ENCODE data around the gene SERPINA4.
"Not testable (repeated sequence)": the region's sequence is repeated elsewhere in the genome, so short reads cannot be mapped to it uniquely, and the experiment has no call there.

Gene SERPINA4

DNA sequence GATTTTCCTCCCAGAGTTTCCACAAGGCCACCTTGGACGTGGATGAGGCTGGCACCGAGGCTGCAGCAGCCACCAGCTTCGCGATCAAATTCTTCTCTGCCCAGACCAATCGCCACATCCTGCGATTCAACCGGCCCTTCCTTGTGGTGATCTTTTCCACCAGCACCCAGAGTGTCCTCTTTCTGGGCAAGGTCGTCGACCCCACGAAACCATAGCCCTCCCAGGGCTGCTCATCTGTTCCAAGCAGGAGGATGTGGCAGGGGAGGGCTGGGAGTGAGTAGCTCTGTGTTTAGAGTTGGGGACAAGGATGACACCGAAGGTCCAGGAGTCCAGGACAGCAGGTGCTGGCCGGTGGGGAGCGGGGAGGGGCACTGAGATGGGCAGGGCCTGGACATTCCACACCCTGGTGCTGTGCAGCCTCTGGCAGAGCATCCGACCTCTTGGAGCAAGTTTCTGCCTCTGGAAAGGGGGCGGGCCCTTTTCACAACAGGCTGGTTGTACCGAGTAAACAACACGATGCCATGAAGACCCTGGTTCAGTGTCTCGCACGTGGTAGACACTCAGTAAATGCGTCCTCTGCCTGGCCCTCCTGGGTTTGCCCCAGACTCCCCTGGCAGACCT lies 8.2 kb downstream of the SERPINA4 start:
- no peak for DNase-seq (ENCODE audit: low read depth)

DNA sequence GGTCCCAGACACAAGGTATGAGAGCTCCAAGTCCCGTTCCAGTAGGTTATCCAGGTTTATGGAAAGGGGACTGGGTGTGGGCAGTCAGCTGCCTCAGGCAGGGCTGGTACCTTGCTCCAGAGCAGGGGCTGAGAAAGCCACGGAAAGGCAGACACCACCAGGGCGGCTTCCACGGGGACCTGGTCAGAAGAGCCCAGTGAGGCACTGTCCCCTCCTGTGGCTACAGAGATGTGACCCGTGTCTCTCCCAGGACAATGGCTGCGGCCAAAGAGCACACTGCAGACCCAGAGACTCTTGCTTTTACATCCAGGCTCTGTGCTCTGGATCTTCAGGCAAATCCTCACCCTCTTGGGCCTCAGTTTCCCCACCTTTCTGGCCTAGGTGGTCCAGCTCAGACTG lies 8.8 kb downstream of the SERPINA4 start:
- no peak for DNase-seq (ENCODE audit: low read depth)

DNA sequence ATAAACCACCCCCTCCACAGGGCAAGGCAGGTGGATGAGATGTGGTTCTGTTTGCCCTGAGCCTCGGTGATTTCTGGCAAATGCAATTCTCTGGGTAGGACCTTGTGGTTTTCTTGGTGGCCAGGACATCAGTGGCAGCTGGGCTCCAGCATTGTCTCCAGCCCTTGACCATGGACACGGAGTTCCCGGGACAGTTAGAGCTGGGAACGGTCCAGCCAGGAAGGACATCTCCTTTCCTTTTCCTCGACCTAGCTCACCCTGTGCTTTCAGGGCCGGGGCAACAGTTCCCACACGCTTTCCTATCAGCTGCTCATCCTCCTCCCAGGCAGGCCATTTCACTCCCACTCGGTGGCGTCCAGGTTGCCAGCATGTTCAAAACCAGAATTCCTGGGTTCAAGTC lies 9.2 kb downstream of the SERPINA4 start:
- no peak for DNase-seq (ENCODE audit: low read depth)

DNA sequence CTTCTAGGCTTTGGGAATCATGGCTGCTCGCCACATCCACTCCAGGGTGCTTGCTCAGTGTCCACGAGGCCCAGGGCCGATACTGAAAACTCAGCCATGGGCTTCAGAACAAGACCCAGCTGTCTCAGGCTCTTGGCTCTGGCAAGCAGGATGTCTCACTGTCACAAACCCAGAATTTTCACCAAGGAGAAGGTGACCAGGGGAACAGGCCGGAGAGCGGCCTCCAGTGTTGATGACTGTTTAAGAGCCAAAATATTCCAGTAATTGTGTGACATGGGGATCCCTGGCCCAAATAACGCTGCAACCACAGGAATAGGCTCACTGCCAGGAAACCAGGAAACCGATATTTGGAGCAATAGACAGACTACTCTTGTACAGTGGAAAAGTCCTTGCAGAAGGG lies 10.2 kb downstream of the SERPINA4 start:
- peak; percentile 10 for DNase-seq (ENCODE audit: low read depth)

DNA sequence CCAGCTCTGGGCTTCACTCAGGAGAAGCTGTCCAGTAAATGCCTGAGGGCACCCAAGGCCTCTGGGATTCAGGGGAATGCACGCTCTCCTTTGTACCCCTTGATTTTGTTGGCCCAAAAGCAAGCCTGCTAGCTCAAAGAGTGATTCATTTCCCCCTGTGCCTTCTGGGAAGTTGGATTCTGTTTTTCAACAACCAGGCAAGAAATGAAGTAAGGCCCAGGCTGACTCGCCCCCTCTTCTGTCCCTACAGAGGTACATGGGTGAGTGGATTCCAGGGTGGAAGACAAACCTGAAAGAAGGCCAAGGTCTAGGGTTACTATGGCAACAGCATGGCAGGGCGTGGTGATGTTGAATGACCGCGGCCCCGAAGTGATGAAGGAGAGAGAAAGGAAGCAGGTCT lies 10.7 kb downstream of the SERPINA4 start:
- peak; percentile 67 for DNase-seq (ENCODE audit: low read depth)

DNA sequence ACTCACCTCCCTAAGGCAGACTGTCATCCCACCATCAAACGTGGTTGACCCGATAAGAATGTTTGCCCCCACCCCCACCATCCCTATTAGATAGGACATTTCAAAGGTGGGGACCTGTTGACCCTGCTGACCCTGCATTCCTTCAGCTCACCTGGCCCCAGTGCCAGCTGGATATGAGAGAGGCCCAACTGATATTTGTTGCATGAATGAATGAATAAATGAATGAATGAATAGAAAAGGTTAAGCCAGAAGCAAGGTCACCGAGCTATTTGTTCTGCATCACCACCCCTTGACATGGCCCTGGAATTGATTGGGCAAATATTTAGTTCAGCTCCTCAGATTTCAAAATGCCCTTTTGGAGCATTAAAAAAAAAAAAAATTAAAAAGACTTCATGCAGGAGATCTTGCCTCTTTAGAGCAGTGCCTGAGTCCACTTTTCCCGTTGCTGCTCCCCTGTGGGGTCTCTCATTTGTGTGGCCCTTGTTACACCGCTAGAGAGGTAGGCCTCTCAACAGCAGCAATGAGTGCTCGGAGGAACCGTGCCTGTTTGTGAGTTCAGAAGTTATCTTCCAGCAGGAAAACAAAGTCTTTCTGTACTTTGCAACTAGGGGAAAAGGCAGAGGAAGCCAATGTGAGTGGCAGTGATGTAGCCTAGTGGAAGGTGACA lies 11.5 kb downstream of the SERPINA4 start:
- DNase-seq (ENCODE audit: low read depth), result no peak

DNA sequence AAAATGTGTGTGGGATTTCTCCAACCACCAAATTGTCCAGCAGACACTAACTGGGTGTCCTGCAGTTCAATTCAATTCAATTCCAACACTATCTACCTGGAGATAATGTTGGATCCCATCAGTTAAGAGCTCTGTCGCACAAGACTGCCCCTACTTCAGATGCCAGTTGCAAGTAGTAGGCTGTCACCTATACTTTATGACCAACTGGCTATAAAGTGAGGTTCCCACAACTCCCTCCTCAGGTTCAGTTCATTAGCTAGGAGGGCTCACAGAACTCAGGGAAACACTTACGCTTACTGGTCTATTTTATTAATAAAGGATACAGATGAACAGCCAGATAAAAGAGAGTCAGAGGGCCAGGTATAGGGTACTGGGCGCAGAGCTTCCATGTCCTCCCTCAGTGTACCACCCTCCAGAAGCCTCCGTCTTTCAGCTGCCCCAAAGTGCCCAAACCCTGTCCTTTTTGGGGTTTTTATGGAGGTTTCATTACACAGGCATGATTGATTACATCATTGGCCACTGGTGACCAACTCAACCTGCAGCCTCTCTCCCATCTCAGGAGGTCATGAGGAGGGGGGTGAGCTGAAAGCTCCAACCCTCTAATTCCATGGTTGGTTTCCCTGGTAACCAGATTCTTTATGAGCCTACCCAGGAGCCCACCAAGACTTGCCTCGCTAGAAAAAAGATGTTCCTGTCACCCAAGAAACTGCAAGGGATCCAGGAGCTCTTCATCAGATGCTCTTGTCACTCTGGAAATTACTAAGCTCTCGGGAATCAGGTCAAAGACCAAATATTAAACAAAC lies 12.4 kb downstream of the SERPINA4 start:
- no peak for DNase-seq (ENCODE audit: low read depth)

DNA sequence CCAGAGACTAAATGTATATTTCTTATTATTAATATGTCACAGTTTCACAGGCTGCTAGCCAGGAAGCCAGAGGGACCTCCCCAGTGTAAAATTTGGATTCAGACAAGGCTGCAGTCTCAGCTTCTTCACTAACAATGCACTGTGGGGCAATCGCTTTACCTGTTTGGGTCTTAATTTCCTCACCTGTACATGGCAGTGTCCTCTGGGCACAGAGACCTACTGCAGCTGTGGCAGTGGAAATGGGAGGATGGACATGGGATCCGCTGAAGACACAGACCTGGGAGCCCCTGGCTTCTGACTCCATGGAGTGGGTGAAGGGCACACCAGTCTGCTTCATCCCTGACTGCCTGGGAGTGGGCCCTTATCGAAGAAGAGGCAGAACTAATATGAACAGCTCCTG lies 13.1 kb downstream of the SERPINA4 start:
- no peak for DNase-seq (ENCODE audit: low read depth)

DNA sequence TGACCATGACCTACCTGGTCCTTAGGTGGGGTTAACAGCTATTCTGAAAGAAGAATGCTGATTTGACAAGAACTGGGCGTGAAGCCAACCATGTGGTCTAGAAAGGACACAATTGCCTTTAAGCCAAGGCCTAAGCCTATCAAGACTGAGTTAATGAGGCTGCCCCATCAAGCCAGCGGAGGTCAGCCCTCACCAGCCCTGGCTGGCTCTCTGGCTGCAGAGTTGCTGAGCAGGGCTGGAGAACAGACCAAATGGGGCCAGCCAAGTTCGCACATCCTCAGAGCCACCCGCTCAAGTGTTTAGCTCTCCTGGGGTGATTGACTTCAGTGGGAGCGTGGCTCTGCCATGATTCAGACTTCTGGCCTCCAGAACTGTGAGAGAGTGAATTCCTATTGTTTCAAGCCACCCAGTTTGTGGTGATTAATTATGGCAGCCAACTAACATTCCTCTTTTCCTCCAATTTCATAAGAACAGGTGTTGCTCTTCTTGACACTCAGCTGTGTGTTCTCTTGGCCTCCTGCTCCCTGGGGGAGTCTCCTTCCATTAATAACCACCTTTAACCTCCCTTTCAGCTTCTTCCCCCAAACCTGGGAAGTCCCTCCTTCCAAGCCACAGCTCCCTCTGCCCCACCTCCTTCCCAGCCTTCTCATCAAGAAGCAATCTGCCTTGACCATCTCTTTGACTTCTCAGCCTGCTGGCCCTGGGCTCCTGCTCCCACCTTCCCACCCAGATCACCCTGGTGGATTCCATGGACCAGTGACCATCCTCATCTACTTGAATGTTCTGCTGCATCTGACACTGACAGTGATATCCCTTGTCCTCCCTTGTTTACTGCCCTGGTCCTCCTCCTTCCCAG lies 14.7 kb downstream of the SERPINA4 start:
- DNase-seq (ENCODE audit: low read depth), result peak; percentile 85

DNA sequence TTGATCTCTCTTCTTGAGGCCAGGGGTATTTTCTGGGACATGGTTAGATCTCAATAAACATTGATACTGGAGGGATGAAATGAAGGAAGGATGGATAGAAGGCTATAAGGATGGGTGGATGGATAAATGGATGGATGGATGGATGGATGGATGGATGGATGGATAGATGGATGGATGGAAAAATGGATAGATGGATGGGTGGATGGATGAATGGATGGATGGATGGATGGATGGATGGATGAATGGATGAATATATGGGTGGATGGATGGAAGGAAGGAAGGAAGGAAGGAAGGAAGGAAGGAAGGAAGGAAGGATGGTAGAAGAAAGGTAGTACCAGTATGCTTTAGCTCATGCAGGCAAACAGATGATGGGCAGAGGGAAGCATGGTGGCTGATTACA lies 16.2 kb downstream of the SERPINA4 start:
- DNase-seq (ENCODE audit: low read depth), result not testable (repeated sequence)

DNA sequence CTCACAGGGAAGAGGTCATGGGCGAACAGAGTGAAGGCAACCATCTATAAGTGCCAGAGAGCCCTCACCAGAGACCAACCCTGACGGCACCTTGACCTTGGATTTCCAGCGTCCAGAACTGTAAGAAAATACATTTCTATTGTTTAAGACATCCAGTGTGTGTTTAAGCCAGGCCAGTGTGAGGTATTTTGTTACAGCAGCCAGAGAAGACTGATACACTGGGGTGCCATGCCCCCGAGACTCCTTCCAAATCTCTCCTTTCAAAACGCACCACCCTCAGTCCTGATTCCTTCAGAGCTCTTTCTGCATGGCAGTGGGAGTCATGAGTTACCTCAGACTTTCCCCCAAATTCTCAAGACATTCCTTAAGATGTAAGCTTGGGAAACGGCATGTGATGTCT lies 17.5 kb downstream of the SERPINA4 start:
- DNase-seq (ENCODE audit: low read depth), result no peak

DNA sequence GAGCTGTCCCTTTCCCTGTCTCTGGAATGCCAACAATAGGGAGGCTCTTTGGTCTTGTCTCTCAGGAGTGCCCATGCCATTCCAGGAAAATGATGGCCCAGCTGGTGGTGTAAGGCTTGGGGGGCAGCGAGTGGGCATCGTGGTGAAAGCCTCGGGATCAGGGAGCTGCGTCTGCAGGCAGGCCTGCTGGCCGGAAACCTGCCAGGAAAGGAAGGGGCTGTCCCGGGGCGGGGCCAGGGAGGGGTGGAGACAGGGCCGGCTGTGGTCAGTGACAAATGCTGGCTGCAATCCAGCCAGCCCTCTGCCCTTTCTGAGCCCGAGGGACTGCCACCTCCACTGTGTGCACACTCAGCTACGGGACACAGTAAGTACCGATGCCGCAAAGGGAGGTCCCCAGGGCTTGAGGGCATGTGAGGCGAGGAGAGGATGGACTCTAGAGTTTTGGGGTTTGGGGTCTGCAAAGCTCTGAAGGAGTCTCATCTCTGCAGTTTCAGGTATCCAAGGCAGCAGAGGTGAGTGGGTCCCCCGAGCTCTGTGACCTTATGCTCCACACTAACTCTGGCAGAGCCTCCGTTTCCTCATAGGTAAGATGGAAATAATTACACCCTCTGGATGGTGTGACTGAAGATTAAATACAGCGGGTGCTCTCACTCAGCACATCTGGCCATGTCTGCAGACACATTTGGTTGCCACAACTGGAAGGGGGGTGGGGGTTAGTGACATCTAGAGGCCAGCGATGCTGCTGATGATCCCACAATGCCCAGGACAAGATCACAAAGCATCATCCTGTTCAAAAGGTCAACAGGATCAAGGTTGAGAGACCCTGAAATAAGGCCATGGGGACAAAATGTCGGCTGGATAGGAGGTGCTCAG lies 20.1 kb downstream of the SERPINA4 start, which contains the start of gene SERPINA5:
Gene SERPINA5 (plus strand): TSS at position 300 of the 873 bp plus-strand sequence. CDS start 5,937 bp downstream, outside the sequence.
- DNase-seq (ENCODE audit: low read depth), result peak; percentile 52

DNA sequence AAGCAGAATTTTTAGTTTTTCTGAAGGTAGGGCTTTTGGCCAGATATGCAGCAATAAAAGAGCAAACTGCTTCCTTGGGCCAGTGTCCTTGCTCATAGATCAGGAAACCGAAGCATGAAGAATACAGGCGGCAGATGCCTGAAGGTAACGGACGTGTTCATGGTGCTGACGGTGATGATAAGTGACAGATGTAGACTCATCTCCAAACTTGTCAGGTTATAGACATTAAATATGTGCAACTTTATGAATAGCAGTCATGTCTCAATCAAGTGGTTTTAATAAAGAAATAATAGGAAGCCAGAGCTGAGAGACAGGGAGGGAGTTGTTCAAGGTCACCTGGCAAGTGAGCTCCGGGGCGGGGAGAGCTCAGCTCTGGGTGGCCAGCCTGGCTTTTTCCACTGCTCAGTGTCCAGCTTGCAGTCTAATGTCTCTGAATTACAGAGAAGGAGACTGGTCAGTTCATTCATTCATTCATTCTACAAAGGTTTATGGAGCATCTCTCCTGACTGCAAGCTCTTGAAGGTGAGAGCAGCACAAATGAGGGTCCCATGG lies 21.0 kb downstream of the SERPINA4 start:
- peak; percentile 52 for DNase-seq (ENCODE audit: low read depth)

DNA sequence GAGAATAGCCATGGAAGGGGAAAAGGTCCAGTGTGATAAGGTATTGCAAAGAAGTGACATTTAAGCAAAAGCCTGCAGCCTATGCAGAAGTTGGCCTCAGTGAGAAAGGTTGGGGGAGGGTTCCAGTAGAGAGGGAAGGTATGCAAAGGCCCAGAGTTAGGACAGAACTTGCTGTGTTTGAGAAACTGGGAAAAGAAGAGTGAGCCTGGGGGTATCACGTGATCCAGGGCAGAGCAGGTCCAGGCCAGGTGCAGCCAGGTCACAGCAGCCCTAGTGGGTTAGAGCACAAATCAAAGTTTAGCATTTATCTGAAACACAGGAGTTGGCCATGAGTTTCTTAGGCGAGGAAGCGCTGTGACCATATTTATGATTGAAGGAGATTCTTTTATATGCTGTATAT lies 21.6 kb downstream of the SERPINA4 start:
- no peak for DNase-seq (ENCODE audit: low read depth)

DNA sequence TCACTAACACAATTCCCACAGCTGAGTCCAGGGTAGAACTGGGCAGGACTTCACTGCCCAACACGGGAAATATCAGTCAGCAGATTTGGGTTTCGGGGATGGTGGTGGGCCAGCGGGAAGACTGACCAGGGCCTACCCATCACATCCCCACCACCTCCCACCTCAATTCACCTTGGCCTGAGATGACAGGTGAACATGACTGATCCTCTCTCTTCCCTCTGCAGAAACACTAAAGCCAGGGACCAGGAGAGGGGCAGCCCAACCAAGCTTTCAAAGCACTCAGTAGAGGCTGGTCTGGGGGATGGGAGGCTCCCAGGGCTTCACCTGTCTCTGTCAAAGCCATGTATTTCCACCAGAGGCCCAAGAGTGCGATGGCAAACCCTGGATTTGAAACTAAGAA lies 22.3 kb downstream of the SERPINA4 start:
- DNase-seq (ENCODE audit: low read depth), result no peak

DNA sequence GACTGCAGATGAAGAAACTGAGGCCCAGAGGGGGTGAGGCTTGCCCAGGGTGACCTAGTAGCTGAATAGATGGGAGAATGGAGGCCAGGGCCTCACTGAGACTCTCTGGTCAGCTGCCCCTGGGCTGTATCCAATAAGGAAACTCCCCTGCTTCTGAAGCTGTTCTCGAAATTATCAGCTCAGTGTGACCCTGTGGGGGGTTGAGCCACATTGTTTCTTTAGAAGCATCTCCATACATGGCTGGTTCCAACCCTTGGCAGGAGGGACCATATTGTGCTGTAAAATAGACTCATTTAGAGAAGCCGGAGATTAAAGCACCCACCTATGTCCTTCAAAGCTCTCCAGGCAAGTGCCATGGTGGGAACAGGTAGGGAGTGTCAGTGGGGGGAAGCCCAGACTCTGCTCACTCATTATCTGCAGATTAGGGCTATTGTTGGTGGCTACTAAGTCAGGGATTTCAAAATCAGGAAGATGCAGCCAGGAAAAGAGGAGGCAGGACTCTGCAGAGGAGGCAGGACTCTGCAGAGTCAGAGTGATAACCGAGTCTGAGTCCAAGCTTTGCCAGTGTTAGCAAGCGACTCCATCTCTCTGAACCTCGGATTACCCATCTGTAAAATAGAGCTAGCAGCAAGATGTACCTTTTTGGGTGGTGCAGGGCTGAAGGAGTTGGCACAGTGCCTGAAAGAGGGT lies 23.5 kb downstream of the SERPINA4 start:
- DNase-seq (ENCODE audit: low read depth), result no peak

DNA sequence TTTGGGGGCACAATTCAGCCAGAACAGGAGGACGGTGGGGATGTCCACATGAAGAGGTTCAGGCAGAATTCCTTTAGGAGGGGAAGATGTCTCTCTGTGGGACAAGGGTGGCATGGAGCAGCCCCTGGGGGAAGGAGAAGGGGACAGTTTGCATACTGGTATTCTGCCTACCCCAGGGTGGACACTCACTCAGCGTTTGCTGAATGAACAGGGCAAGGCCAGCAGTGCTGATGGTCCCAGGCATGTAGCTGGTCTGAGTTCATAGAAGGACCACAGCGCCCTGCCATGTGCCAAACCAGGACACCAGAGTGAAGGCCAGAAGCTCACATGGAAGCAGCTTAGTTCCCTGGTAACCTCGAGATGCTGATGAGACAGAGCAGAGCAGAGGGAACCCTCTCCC lies 25.4 kb downstream of the SERPINA4 start:
- no peak for DNase-seq (ENCODE audit: low read depth)

DNA sequence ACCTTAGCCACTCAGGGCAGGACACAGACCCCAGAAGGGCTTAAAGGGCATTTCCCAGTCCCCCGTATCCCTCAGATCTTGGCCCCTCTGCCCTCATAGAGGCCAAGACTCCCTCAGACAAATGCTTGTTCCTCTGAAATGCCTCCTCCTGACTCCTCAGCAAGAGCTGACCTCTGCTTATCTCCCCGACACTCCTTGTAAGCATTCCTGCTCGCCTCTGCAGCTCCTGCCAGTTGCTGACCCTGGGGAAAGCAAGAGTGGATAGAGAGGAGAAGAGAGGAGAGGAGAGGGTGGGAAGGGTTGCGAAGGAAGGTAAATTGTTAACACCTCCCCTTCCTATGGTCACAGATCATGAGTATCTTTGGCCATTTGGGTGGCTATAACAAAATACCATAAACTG lies 27.1 kb downstream of the SERPINA4 start:
- no peak for DNase-seq (ENCODE audit: low read depth)

DNA sequence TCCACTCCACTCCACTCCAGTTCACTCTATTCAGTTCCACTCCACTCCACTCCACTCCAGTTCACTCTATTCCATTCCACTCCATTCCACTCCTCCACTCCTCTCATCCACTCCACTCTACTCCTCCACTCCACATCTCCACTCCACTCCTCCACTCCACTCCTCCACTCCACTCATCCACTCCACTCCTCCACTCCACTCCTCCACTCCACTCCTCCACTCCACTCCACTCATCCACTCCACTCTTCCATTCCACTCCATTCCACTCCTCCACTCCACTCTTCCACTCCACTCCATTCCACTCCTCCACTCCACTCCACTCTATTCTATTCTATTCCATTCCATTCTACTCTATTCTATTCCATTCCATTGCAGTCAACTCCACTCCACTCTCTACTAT lies 29.8 kb downstream of the SERPINA4 start:
- no peak for DNase-seq (ENCODE audit: low read depth)

DNA sequence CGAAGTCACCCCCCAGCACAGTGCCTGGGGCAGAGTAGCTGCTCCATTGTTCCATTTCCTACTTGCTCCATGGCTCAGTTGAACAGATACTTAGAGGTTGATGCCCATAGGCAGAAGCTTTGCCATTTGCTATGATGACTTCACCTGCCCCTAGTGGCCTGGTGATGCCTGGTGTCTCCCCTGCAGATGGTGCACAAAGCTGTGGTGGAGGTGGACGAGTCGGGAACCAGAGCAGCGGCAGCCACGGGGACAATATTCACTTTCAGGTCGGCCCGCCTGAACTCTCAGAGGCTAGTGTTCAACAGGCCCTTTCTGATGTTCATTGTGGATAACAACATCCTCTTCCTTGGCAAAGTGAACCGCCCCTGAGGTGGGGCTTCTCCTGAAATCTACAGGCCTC lies 30.6 kb downstream of the SERPINA4 start:
- DNase-seq (ENCODE audit: low read depth), result no peak
